Calu3 (cell line): Measurements from ENCODE around the gene PGM5. TPM values are rescaled to one million over a fixed set of nuclear protein-coding genes. Genes with fewer than 3 reads are reported as not detected.

Experiments used
- BruUV-seq: library from RNA; stranded (reverse); fragments of 400-500 nt; replicated peaks from 2 replicates; lab custom pipeline; 2021; lab: Mats Ljungman, UMichigan
- CTCF ChIA-PET: fragments of 300-600 bp; sonication (Branson Sonifier 250); formaldehyde crosslinking; loops from one replicate; lab custom pipeline; 2022; ENCODE audit warnings: antibody characterized with exemption; lab: Charles Lee
- DNase-seq: peaks from one replicate; pipeline ENCODE4 v3.0.0; 2022
- H3K27ac Mint-ChIP-seq: one replicate; pipeline ENCODE4 v1.8.0; 2022; ENCODE audit warnings: mixed read lengths; ENCODE audit not compliant: unreplicated experiment
- H3K27me3 Mint-ChIP-seq: one replicate; pipeline ENCODE4 v1.8.0; 2022; ENCODE audit warnings: mixed read lengths; ENCODE audit not compliant: unreplicated experiment
- H3K36me3 Mint-ChIP-seq: one replicate; pipeline ENCODE4 v1.8.0; 2022; ENCODE audit warnings: mild to moderate bottlenecking, moderate library complexity, mixed read lengths; ENCODE audit not compliant: insufficient read depth, unreplicated experiment
- H3K4me1 Mint-ChIP-seq: one replicate; pipeline ENCODE4 v1.8.0; 2022; ENCODE audit warnings: mild to moderate bottlenecking, low read depth, mixed read lengths; ENCODE audit not compliant: unreplicated experiment
- H3K4me3 Mint-ChIP-seq: one replicate; pipeline ENCODE4 v1.8.0; 2022; ENCODE audit warnings: mild to moderate bottlenecking, low read depth, moderate library complexity, mixed read lengths; ENCODE audit not compliant: unreplicated experiment
- H3K9me3 Mint-ChIP-seq: one replicate; pipeline ENCODE4 v1.8.0; 2022; ENCODE audit warnings: low read depth, mixed read lengths; ENCODE audit not compliant: unreplicated experiment
- intact Hi-C: fragments of 100-400 bp; cut with micrococcal nuclease; formaldehyde crosslinking; loops from one replicate; pipeline ENCODE4 v1.10.0; 2022; ENCODE audit not compliant: unreplicated experiment
- total RNA-seq: library from RNA; stranded (reverse); gene quantifications from 2 replicates; pipeline ENCODE4 v1.2.3, GENCODE V29; 2022
- TF ChIP-seq, protein P1 (sequence below): fragments of 200-600 bp; IDR thresholded peaks from one replicate; pipeline ENCODE4 v1.8.0; 2022; ENCODE audit warnings: antibody characterized with exemption; ENCODE audit not compliant: unreplicated experiment

PGM5 gene
- total RNA-seq, 1 experiment from 2014 or later = 0.87 TPM

DNA sequence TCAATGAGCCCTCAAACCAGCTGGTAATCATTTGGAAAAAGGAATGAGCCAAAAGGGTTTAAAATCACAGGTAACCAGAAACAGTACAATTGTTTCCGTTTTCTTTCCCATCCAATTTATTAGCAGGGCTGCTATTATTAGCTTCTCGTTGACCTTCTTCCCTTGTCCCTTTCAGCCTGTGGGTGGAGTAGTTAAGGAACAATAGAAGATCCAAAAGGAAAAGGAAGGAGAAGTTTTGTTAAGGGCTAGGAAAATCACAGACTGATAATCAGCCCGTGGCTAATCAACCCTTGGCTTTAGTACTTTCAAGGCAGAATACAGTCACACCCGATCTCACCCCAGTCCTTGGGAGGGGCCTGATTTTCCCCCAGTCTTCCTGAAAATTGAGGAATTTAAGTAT, 145.9 kb downstream of the PGM5 start:
- BruUV-seq = no TSS peak
- H3K4me1 Mint-ChIP-seq = peaks cover 9% of the 10 kb centered on the region
- peaks cover 49% of the 10 kb centered on the region for H3K27me3 Mint-ChIP-seq
- no peaks in the 10 kb centered on the region for H3K36me3 Mint-ChIP-seq
- CTCF ChIA-PET = no interaction called here
- intact Hi-C loops = loop anchor here (10.0 kb wide), 1 partner anchor 63 kb away; no protein-coding TSS in a partner anchor
- TF ChIP-seq, protein P1, sequence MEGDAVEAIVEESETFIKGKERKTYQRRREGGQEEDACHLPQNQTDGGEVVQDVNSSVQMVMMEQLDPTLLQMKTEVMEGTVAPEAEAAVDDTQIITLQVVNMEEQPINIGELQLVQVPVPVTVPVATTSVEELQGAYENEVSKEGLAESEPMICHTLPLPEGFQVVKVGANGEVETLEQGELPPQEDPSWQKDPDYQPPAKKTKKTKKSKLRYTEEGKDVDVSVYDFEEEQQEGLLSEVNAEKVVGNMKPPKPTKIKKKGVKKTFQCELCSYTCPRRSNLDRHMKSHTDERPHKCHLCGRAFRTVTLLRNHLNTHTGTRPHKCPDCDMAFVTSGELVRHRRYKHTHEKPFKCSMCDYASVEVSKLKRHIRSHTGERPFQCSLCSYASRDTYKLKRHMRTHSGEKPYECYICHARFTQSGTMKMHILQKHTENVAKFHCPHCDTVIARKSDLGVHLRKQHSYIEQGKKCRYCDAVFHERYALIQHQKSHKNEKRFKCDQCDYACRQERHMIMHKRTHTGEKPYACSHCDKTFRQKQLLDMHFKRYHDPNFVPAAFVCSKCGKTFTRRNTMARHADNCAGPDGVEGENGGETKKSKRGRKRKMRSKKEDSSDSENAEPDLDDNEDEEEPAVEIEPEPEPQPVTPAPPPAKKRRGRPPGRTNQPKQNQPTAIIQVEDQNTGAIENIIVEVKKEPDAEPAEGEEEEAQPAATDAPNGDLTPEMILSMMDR = no peak
- no peaks in the 10 kb centered on the region for H3K9me3 Mint-ChIP-seq
- DNase-seq = no peak
- no peak overlapping the region for H3K4me3 Mint-ChIP-seq
- no peak overlapping the region for H3K27ac Mint-ChIP-seq

DNA sequence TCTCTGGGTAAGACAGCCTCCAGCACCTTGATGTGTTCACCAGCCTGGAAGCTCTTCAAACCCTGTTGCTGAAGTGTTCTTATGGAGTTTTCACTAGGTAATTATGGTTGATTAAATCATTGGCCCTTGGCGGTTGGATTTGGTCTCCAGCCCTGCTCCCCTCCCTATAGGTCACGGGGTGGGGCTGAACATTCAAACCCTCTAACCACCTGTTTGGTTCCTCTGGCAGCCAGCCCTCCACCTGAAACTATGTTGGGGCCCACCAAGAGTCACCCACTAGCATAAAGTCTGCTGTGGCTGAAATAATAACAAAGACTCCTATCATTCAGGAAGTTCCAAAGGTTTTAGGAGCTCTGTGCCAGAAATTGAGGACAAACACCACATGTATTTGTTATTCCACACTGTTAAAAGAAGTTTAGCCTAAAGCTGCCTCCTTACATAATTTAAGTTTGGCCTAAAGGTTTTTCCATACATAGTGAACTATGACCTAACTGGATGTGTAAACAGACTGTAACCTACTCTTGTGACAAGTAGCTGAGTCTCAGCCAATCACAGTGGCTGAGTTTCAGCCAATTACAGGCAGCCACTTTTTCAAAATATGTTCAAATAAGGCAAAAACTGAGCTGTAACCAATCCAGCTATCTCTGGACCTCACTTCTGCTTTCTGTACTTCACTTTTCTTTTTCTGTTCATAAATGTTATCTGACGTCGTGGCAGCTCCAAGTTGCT, 149.4 kb downstream of the PGM5 start:
- intact Hi-C loops = loop anchor here (10.0 kb wide), 1 partner anchor 59 kb away; no protein-coding TSS in a partner anchor
- TF ChIP-seq, protein P1 = no peak
- H3K4me3 Mint-ChIP-seq = no peak overlapping the region
- peaks cover 4% of the 10 kb centered on the region for H3K36me3 Mint-ChIP-seq
- no peak for DNase-seq
- peaks cover 14% of the 10 kb centered on the region for H3K27me3 Mint-ChIP-seq
- H3K4me1 Mint-ChIP-seq = peaks cover 3% of the 10 kb centered on the region
- no peak overlapping the region for H3K27ac Mint-ChIP-seq
- BruUV-seq = no TSS peak
- H3K9me3 Mint-ChIP-seq = no peaks in the 10 kb centered on the region
- CTCF ChIA-PET = no interaction called here

DNA sequence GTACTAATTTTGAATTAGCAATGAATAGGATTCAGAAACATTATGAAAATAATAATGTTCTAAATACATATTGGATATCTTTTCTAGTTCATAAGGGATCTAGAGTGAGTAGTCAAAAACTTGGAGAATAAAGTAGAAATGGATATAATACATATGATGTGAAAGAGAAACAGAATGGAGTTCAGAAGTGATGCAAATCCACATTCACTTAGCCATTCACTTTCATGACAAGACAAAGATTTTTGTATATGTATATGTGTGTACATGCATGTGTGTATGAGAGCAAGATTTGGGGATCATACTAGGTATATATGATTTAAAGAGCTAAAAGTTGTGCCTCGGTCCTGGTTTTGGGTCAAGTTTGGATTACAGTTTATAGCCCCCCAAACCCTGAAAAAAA, 150.1 kb downstream of the PGM5 start:
- CTCF ChIA-PET = no interaction called here
- Mint-ChIP-seq H3K36me3 (peaks cover 4% of the 10 kb centered on the region), H3K9me3 (no peaks in the 10 kb centered on the region), H3K27me3 (peaks cover 14% of the 10 kb centered on the region), H3K4me1 (no peaks in the 10 kb centered on the region), H3K27ac (no peak overlapping the region), H3K4me3 (no peak overlapping the region)
- DNase-seq = no peak
- TF ChIP-seq, protein P1 = no peak
- BruUV-seq = no TSS peak
- intact Hi-C loops = loop anchor here (10.0 kb wide), 1 partner anchor 58 kb away; no protein-coding TSS in a partner anchor

DNA sequence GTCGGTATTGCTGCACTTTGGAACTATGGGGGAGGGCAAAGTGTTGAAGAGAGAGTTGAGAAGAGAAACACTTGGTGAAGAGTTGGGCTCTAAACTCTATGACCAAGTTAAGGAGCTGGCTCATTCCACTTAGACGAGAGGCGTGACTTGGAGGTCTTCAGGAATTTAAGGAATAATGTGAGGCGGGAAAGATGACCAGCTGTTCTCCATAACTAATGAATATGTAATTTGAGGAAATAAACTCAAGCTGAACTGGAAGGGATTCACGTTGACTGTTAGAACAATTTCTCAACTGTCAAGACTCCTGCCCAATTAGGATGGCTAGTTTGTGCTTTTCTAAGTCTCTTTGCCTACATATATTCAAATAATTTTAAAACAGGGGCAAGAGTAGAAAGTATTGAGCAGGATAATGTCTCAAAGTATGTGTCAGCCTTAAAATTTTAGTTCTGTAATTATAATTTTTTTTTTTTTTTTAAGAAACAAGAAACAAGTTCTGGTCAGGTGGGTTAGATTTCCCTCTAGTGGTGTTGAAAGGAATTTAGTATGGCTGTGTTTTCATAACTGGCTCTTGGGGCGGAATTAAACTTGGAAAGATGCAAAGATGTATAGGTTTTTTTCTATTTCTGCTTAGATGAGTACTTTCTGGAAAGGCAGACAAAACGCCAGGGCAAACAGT, 150.9 kb downstream of the PGM5 start:
- CTCF ChIA-PET = interaction anchor here (0.7 to 1.5 kb wide), 2 partner anchors 61 to 561 kb away, joined by 3 to 6 read pairs; no protein-coding TSS in a partner anchor
- H3K27me3 Mint-ChIP-seq = peaks cover 14% of the 10 kb centered on the region
- no peak overlapping the region for H3K27ac Mint-ChIP-seq
- TF ChIP-seq, protein P1 = no peak
- H3K4me1 Mint-ChIP-seq = no peaks in the 10 kb centered on the region
- no peak for DNase-seq
- peaks cover 4% of the 10 kb centered on the region for H3K36me3 Mint-ChIP-seq
- no peak overlapping the region for H3K4me3 Mint-ChIP-seq
- H3K9me3 Mint-ChIP-seq = no peaks in the 10 kb centered on the region
- intact Hi-C loops = loop anchor here (10.0 kb wide), 1 partner anchor 58 kb away; no protein-coding TSS in a partner anchor
- BruUV-seq = no TSS peak
